K562 (cell line): Measurements from ENCODE around the gene SYMPK. TPM values are rescaled to one million over a fixed set of nuclear protein-coding genes. Genes with fewer than 3 reads are reported as not detected.

ENCODE experiments used
- CLOCK ChIP-seq: fragments of 250-450 bp; sonication (Bioruptor Pico); IDR thresholded peaks from 2 replicates; pipeline ENCODE4 v1.4.0; 2020; ENCODE audit warnings: mild to moderate bottlenecking, moderate library complexity, borderline replicate concordance
- EP300 ChIP-seq: IDR thresholded peaks from 2 replicates; pipeline ENCODE4 v1.6.1; 2012; ENCODE audit warnings: low read length, improper control_type of control experiment
- EP400 ChIP-seq: fragments of 450-650 bp; IDR thresholded peaks from 2 replicates; pipeline ENCODE4 v1.6.1; 2017; ENCODE audit warnings: antibody characterized with exemption, mild to moderate bottlenecking, moderate library complexity
- GTF2E2 ChIP-seq: fragments of 200-800 bp; sonication (Bioruptor generic); IDR thresholded peaks from 2 replicates; pipeline ENCODE4 v1.6.1; 2016; ENCODE audit warnings: missing genetic modification characterization, missing compliant biosample characterization
- GTF3C2 ChIP-seq: IDR thresholded peaks from 3 replicates; pipeline ENCODE4 v1.6.1; 2011; ENCODE audit warnings: borderline replicate concordance, mild to moderate bottlenecking, moderate library complexity; ENCODE audit not compliant: insufficient read length; ENCODE audit errors: extremely low read depth
- HBP1 ChIP-seq: fragments of 450-650 bp; formaldehyde crosslinking; IDR thresholded peaks from 2 replicates; pipeline ENCODE4 v1.4.0; 2022; ENCODE audit warnings: missing genetic modification characterization
- HDAC2 ChIP-seq: fragments of 450-650 bp; IDR thresholded peaks from 2 replicates; pipeline ENCODE4 v1.6.1; 2016; ENCODE audit warnings: mild to moderate bottlenecking
- HLTF ChIP-seq: fragments of 450-650 bp; IDR thresholded peaks from 2 replicates; pipeline ENCODE4 v1.6.1; 2016
- MED1 ChIP-seq: sonication (generic); formaldehyde crosslinking; IDR thresholded peaks from 2 replicates; pipeline ENCODE4 v1.8.1; 2023; ENCODE audit warnings: missing genetic modification reagents, borderline replicate concordance
- MYBL2 ChIP-seq, 2 experiments: fragments of 450-650 bp in 1 of 2; sonication (generic) in 1 of 2; formaldehyde crosslinking in 1 of 2; IDR thresholded peaks; 2 replicates each; pipeline versions ENCODE4 v1.6.1 to v1.8.1; 2017 to 2022; ENCODE audit warnings: borderline replicate concordance in 1 of 2, inconsistent platforms in 1 of 2, low read depth in 1 of 2, mild to moderate bottlenecking in 1 of 2, missing genetic modification reagents in 1 of 2, moderate library complexity in 1 of 2
- NRF1 ChIP-seq, 2 experiments: fragments of 450-650 bp; IDR thresholded peaks in 1 of 2; conservative IDR thresholded peaks in 1 of 2; 2 replicates each; pipeline ENCODE4 v1.6.1; 2014; ENCODE audit warnings: mild to moderate bottlenecking in 2 of 2
- PHF8 ChIP-seq: fragments of 200-600 bp; sonication (generic); IDR thresholded peaks from 2 replicates; pipeline ENCODE4 v1.6.1; 2012; ENCODE audit warnings: mixed run types, mild to moderate bottlenecking, inconsistent platforms, low read length, moderate library complexity, borderline replicate concordance
- RBM34 ChIP-seq: fragments of 200-400 bp; formaldehyde crosslinking; IDR thresholded peaks from 2 replicates; pipeline ENCODE4 v1.6.1; 2018; ENCODE audit warnings: low read length, borderline replicate concordance; ENCODE audit not compliant: insufficient read depth
- RUNX1 ChIP-seq: sonication (generic); IDR thresholded peaks from 2 replicates; pipeline ENCODE4 v1.6.1; 2016; ENCODE audit warnings: antibody characterized with exemption, low read depth
- SIN3A ChIP-seq, 2 experiments: fragments of 150-350 bp in 1 of 2; IDR thresholded peaks; 2 replicates each; pipeline ENCODE4 v1.6.1; 2011 to 2016; ENCODE audit warnings: borderline replicate concordance in 2 of 2, low read depth in 2 of 2, low read length in 2 of 2, mild to moderate bottlenecking in 2 of 2, moderate library complexity in 2 of 2; ENCODE audit not compliant: control insufficient read depth in 1 of 2
- TCF7L2 ChIP-seq: fragments of 150-350 bp; IDR thresholded peaks from 2 replicates; pipeline ENCODE4 v1.6.1; 2016; ENCODE audit warnings: low read depth, mild to moderate bottlenecking, low read length, moderate library complexity
- ZC3H4 ChIP-seq: sonication (generic); formaldehyde crosslinking; IDR thresholded peaks from 2 replicates; pipeline ENCODE4 v1.9.0; 2021; ENCODE audit warnings: missing genetic modification reagents, borderline replicate concordance
- ZNF586 ChIP-seq: fragments of 450-650 bp; formaldehyde crosslinking; conservative IDR thresholded peaks from 2 replicates; pipeline ENCODE4 v1.4.0; 2020; ENCODE audit warnings: mild to moderate bottlenecking, moderate library complexity
- polyA plus RNA-seq, 8 experiments: library from polyadenylated mRNA; depleted of rRNA in 4 of 8; stranded (reverse) in 5 of 8; unstranded in 3 of 8; fragments of >200 nt; fragmentation: Nextera tagmentation in 2 of 8; fragmentation: Illumina TruSeq in 1 of 8; extraction: Ambion mirVana in 2 of 8; extraction: Trizol in 1 of 8; gene quantifications; 2 replicates each; pipeline versions ENCODE4 v1.2.1 to v1.2.3, GENCODE V29; 2011 to 2014; ENCODE audit warnings: inconsistent platforms in 1 of 8, missing spikeins in 1 of 8
- total RNA-seq, 7 experiments: library from RNA; depleted of rRNA in 6 of 7; stranded (reverse); fragments of >200 nt in 6 of 7; fragmentation: Illumina TruSeq in 2 of 7; extraction: Trizol in 2 of 7; gene quantifications; 2 replicates each; pipeline versions ENCODE4 v1.2.1 to v1.2.3, GENCODE V29; 2011 to 2021; ENCODE audit warnings: low replicate concordance in 1 of 7
- TF ChIP-seq, protein P1 (sequence below): fragments of 250-450 bp; sonication (Bioruptor Pico); IDR thresholded peaks from 2 replicates; pipeline ENCODE4 v1.8.0; 2021; ENCODE audit warnings: borderline replicate concordance, mild to moderate bottlenecking, moderate library complexity; ENCODE audit not compliant: poor library complexity, severe bottlenecking

SYMPK gene
- total and polyA plus RNA-seq, 9 of the 15 experiments (the other 6 are each of a cell fraction or from before 2014, with no cell fraction given) = 0.73 to 95.5 (median 58.4) TPM

- TF ChIP-seq GTF3C2 = no peak
- peak; percentile 34; the same call in 1 of the 2 replicates for TF ChIP-seq EP400
- no peak for TF ChIP-seq RUNX1
- TF ChIP-seq GTF2E2 (tag) = no peak
- no peak for TF ChIP-seq TCF7L2
- TF ChIP-seq HLTF = no peak; the same call in 1 of the 2 replicates
- no peak for TF ChIP-seq HBP1 (CRISPR knock-in tag)
- no peak for TF ChIP-seq RBM34
- no peak for TF ChIP-seq ZC3H4
- TF ChIP-seq EP300 = peak; percentile 24; the same call in 1 of the 2 replicates
- TF ChIP-seq, protein P1, sequence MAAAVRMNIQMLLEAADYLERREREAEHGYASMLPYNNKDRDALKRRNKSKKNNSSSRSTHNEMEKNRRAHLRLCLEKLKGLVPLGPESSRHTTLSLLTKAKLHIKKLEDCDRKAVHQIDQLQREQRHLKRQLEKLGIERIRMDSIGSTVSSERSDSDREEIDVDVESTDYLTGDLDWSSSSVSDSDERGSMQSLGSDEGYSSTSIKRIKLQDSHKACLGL (CRISPR knock-in tag) = no peak
- TF ChIP-seq MED1 = no peak
- TF ChIP-seq HDAC2 = peak; percentile 99
- no peak for TF ChIP-seq MYBL2 (IDR thresholded peaks at IDR 0.05; ENCODE audit: low read depth)
- no peak for TF ChIP-seq MYBL2 (CRISPR knock-in tag; IDR thresholded peaks at IDR 0.05; ENCODE audit: borderline replicate concordance)
- peak; percentile 41; the same call in 1 of the 2 replicates for TF ChIP-seq PHF8
- TF ChIP-seq SIN3A (IDR thresholded peaks at IDR 0.05; ENCODE audit: borderline replicate concordance in 2 of 2, control insufficient read depth in 1 of 2, low read depth in 2 of 2, low read length in 2 of 2) = no peak
- no peak for TF ChIP-seq CLOCK (CRISPR knock-in tag)
- TF ChIP-seq NRF1 (conservative IDR thresholded peaks at IDR 0.05 in 1 of 2, IDR thresholded peaks at IDR 0.05 in 1 of 2) = no peak
- TF ChIP-seq ZNF586 (CRISPR knock-in tag) = no peak
Measured at GRCh38 chr19:45863840-45864628, 1.1 kb upstream of the SYMPK start, which contains the start of gene FOXA3 (continued).
